Right lobe of liver (tissue), 4 donors: ENCODE data around the gene MAP3K5.

Experiments
- POLR2A ChIP-seq: fragments of 450-650 bp; IDR thresholded peaks from one replicate; pipeline ENCODE4 v1.6.1; 2017; ENCODE audit warnings: antibody characterized with exemption, mild to moderate bottlenecking
- TF ChIP-seq, protein P1 (sequence below), 4 donors: fragments of 200-600 bp in 3 of 4; fragments of 450-650 bp in 1 of 4; IDR thresholded peaks; one replicate each; pipeline versions ENCODE4 v1.5.1 to v1.8.0; 2016 to 2022; ENCODE audit warnings: antibody characterized with exemption in 4 of 4, mild to moderate bottlenecking in 2 of 4
- donor health status: DM: no; HTN: no; CAD: no.
- donor health status: DM: no; HTN: no; CAD: no.
- donor health status: DM: no; HTN: yes; CAD: no.

GRCh38 chr6:136563386-136564152 is 228.7 kb downstream of the MAP3K5 start:
- no peak for TF ChIP-seq POLR2A
- TF ChIP-seq, protein P1, sequence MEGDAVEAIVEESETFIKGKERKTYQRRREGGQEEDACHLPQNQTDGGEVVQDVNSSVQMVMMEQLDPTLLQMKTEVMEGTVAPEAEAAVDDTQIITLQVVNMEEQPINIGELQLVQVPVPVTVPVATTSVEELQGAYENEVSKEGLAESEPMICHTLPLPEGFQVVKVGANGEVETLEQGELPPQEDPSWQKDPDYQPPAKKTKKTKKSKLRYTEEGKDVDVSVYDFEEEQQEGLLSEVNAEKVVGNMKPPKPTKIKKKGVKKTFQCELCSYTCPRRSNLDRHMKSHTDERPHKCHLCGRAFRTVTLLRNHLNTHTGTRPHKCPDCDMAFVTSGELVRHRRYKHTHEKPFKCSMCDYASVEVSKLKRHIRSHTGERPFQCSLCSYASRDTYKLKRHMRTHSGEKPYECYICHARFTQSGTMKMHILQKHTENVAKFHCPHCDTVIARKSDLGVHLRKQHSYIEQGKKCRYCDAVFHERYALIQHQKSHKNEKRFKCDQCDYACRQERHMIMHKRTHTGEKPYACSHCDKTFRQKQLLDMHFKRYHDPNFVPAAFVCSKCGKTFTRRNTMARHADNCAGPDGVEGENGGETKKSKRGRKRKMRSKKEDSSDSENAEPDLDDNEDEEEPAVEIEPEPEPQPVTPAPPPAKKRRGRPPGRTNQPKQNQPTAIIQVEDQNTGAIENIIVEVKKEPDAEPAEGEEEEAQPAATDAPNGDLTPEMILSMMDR (IDR thresholded peaks at IDR 0.05) = no peak
